ENCODE results near the gene JAKMIP1.

The JAKMIP1 gene

DNA sequence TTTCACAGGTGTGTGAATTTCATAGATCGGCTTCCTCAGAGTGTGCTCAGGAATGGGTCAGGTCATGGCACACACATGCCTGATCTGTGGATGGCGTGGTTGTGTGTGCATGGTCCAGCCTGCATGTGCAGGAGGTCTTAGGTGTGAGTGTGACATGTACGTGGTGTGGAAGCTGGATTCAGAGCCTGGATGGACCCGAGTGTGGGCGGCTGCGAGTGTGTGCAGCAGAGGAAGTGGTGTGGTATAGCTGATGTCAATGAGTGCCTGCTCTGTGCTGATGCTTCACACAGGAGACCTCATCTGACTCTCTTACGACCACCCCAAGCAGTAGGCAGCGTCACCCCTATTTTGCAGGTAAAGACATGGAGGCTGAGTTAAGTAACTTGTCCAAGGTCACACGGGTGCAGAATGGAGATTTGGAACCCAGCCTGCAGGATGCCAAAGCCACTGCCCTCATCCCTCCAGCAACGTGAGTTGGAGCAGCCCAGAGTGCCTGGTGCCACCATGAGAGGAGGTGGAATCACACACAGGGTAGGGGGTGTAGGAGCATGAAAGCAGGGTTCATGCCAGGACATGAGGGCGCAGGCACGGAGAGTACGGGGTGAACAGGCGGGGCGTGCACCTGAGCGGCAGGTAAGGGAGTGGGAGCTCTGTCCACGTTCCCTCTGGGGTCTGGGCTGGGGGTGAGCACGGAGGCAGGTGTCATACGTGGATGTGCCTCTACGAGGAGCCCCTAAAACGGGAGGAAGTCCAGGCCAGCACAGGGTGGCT is 157.9 kb downstream of the JAKMIP1 start:
- no peak for DNase-seq (ENCODE audit: low read depth in 2 of 2)

DNA sequence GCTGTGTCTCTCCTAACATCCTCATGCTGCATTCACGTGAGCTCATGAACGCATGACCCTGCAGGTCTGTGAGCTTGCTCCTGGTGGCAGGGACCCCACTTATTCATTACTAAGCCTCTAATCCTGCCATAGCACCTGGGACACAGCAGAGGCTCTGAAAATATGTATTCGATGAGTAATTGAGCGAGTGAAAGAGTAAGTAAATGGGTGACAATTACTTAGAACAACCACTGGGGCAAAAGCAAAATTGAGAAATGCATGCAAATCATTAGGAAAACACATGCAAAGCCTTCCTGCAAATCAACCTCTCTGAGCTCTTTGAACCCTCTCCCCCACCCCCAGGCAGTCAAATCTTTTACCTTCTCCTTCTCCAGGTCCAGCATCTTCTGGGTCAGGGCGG is 158.5 kb downstream of the JAKMIP1 start:
- no peak for DNase-seq (ENCODE audit: low read depth in 2 of 2)

DNA sequence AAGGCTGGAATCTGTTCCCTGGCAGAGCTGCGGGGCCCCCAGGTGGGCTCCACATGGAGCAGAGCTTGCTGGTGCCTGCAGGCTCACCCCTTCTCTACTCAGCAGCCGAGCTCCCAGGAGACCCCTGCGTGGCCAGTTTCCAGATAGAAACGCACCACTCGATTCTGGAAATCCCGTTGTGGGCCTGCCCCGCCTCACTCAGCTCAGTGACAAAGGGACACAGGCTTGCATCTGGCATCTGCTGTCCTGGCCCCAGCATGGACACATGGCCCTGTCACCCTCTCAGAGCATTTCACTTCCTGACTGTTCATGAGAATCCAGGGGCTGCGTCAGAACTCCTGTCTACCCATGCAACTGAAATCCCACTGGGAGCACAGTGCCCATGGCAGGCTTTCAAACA is 161.6 kb downstream of the JAKMIP1 start:
- DNase-seq (ENCODE audit: low read depth in 2 of 2): no peak

DNA sequence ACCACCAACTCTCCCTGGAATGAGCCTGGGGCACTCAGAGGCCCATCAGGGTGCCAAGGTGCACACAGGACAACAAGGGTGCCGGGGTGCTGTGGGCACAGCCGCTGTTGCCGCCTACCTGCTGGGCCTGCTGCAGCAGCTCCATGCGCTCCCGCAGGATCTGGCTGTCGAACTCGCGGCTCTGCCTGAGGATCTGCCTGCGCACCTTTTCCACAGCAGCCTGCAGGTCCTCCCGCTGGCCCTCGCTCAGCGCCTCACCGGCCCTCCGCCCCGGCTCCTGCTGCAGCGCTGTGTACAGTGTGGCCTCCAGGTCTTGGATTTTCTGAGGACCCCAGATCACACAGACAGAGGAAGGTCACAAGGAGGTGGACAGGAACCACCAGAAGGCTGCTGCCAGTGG is 164.6 kb downstream of the JAKMIP1 start:
- DNase-seq (ENCODE audit: low read depth in 2 of 2): no peak

DNA sequence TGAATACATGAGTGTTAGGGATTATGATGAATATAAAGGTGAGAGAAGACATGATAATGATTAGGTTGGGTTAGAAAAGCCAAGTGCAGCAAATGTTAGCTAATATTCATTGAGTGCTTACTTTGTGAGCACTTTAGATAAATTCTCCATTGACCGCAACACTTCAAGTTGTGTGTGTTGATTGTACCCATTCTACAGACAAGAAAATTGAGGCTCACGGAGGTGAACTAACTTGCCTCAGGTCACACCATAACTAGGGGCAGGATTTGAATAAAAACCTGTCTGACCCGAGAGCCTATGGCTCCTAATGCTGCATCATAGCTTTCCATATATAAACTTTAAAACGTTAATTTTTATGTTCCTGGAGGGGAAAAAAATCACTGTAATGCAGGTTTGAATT is 167.0 kb downstream of the JAKMIP1 start:
- DNase-seq (ENCODE audit: low read depth in 2 of 2): no peak

DNA sequence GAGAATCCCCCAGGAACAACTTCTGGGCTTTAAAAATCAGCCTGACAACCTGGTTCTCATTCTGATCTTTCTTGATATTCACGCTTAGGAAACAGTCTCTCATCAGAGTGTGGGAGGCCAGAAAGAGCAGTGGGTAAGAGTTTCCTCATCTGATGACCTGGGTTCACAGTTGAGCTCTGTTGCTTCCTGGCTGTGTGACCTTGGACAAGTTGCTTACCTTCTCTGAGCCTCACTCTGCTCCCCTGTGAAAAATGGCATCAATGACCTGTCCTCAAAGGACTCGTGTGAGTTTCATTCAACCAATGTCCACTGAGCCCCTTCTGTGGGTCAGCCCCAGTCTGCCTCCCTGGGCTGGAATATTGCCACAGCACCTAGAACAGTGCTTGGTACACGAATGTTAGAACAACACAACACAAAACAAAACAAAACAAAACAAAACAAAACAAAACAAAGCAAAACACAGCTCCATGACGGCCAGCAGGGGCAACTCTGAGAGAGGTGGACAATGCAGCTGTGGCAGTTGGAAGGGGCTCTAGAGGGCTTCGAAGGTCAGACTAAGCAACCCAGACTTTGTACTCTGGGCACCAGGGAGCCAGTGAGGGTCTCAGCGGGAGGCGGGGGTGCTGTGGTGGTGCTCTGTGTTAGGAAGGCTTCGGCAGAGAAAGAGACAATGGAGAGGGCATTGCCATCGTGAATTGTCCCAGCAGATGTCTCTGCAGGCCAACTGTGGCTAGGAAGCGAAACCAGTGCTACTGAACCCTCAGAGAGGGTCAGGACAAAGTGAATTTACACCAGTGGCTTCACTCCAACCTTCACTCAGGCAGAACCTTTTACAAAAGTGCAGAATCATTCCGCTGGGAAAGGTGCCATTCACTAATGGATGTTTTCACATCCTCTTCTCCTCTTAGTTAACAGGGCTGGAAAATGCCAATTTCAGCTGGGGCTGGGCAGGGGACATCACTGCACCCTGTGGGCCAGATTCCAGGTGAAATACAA is 167.8 kb downstream of the JAKMIP1 start:
- DNase-seq (ENCODE audit: low read depth in 2 of 2): no peak

DNA sequence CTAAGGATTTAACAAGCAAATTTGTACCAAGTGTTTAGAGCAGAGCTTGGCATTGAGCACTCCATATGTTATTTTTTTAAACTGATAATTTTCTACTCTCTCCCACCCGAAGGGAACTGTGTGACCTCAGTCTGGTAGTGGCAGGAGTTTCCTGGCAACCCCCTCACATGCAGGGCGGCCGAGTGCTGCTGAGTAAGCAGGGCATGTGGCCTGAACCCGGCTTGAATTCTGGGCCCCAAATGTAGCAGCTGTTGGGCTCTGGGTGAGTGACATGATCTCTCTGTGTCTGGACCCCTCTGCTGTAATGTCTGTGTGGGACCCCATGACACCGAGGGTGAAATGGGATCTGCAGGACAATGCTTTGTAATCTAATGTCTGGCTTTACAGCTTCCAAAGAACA is 168.5 kb downstream of the JAKMIP1 start:
- DNase-seq (ENCODE audit: low read depth in 2 of 2): no peak

DNA sequence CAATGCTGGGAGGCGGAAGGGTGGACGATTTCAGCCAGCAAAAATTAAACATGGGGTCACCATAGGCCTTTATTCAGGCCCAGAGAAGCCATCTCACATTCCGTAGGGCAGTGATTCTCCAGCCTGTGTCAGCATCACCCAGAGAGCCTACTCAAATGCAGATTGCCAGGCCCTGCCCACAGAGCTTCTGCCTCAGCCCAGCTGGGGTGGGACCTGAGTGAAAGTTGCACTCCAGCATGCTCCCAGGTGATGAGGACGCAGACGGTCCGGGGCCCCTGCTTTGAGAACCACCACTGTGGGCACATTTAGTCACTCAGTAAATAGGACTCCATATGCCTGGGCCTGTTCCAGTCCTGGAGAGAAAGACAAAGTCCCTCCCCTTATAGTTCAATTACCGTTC is 169.7 kb downstream of the JAKMIP1 start:
- no peak for DNase-seq (ENCODE audit: low read depth in 2 of 2)

DNA sequence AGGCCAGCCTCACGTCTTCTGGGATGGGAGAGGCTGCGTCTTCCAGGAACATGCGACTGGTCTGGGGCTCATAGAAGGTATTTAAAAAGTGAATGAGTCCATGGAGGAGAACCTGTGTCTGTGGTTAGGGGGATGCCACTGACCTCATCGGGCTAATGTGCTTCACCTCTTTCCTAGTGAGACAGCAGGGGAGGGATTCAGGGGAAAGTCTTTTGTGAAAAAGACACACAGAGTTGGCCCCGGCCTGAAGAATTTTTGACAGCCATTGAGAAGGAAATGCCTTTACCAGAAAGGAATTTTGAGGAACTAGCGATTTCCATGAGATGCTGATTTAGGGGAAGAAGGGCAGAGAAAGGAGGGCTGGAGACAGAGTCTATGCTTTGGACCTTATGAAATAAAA is 171.1 kb downstream of the JAKMIP1 start:
- DNase-seq (ENCODE audit: low read depth in 2 of 2): no peak

DNA sequence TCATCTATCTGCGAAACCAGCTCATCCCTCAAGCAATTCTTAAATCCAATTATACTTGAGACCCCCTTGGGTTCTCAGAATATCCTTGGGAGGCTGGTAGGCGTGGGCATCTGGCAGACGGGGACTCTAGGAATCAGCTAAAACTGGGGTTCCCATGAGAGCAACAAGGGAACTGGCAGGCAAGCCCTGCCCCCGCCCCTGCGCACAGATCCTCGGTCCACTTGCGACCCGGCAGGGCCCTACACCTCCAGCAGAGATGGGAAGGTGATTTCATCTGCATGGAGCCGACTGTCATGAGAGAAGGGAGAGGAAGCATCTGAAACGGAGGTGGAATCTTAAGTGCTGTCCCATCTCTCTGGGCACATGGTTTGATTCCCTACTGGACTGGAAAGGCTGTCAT is 172.2 kb downstream of the JAKMIP1 start:
- DNase-seq (ENCODE audit: low read depth in 2 of 2): no peak

DNA sequence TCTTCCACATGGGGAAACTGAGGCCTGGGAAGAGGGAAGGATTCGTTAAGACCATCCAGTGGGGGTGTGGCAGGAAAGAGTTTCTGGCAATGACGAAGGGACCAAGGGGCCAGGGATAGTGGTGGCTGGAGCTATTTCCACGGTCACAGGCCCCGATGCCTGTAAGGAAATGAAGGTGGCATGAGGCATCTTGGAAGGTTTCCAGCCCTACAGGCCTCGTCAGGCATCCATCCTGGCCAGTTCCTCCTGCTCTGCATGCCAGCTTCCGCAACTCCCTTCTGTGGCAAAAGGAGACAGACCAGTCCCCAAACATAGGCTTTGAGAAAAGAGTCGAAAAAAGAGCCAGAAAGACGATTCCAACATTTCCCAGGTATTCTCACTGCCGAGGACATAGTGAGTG is 173.0 kb downstream of the JAKMIP1 start:
- no peak for DNase-seq (ENCODE audit: low read depth in 2 of 2)

DNA sequence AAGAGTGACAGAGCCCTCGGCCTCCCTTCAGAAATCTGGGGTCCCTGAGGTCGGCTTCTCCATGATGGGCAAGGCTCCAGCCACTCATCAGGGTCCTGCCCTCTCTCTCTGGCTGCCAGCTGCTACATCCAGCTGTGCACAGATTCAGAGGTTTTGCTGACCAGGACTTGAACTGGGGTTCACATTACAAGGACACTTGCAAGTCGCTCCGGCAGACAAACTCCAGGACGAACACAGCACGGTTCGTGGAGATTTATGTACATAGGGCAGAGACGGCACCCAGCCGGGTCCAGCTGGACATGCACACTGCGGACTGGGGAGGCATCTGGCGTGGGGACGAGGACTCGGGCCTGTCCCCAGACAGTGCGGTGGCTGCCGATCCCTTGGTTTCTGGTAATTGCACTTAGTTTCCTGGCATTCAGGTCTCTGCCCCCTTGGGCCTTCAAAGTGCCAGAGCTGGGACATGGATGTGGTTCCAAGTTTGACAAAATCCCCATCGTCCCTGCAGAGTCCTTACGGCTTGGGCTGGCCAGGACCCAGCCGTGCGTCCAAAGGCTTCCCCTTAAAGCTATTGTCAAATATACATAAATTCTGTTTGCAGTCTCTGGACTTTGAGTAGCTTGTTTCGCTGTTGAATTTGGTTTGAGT is 175.9 kb downstream of the JAKMIP1 start:
- DNase-seq (ENCODE audit: low read depth in 2 of 2): no peak

DNA sequence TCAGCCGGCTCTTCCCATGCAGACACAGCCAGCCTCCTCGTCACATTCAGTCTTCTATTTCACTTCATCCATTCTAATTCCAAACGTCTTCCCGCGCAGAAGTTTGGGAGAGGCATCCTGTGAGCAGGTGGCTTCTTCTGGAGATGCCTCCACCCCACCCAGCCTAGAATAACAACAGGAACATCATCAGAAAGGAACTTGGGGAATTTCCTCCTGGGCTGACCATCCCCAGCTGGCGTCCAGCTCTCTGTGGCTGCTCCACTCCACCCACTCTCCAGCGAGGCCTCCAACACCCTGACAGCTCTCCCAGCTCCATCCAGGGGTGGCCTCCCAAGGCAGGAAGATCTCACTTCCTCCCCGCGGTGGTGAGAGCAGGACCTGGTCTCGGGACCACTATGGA is 176.6 kb downstream of the JAKMIP1 start:
- DNase-seq (ENCODE audit: low read depth in 2 of 2): no peak

DNA sequence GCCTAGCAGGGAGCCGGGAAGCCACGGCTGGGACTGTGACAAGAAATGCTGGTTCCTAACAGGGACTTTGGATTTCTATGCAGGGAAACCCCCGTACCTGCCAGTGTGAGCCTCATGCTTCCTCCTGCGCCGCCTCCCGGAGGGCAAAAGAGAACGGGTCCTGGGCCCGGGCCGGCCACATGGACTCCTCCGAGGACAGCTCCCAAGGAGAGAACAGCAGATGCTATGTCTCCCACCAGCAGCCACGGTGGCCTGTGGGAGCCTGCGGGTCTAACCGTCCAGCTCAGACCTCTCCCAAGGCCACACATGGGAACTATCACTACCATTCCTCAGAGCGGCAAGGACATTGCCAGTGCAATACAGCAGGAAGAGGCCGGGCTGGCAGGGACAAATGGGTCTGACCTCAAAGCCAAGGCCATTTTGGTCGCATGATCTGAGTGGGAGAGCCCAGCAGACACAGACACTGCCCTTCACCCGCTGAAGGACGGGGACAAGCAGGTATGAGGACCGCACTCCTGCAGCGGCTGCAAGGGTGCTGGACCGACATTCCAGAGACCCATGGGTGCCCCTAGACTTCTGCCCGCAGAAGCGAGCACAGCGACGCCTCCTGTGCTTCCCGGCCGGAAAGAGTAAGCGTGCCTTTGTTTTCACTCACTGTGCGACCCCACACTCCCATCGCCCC is 177.6 kb downstream of the JAKMIP1 start:
- DNase-seq (ENCODE audit: low read depth in 2 of 2): no peak

DNA sequence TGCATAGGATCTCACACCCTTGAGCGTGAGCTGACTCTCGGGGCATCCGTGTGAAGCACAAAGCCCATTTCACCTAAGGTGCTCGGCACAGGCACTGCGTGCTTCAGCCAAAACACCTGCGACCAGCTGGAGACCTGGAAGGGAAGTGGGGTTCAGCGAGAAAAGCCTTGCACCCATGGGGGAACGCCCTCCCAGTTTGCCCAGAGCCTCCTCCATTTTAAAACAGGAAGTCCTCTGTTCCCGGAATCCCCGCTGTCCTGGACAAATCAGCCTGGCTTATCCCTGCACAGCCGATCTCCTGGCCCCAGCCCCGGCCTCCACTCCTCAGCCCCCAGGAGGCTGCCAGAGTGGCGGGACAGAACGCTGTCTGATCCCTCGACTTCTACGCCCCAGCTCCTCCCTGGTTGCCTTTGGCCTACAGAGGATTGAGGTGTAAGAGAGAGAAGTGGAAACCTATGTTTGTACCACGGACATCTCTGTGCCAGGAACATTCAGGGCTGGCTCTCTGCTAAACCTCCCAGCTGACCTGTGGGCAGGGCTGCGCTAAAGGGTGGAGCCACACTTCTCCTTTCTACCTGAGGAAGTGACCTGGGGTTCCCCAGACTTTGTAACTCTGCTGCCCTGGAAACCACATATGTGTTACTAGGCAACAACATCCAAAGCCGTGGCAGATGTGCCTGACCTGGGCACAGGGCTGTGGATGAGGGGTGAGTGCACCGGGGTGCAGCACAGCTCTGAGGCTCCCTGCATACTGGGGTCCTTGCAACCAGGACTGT is 178.3 kb downstream of the JAKMIP1 start:
- DNase-seq (ENCODE audit: low read depth in 2 of 2): no peak

DNA sequence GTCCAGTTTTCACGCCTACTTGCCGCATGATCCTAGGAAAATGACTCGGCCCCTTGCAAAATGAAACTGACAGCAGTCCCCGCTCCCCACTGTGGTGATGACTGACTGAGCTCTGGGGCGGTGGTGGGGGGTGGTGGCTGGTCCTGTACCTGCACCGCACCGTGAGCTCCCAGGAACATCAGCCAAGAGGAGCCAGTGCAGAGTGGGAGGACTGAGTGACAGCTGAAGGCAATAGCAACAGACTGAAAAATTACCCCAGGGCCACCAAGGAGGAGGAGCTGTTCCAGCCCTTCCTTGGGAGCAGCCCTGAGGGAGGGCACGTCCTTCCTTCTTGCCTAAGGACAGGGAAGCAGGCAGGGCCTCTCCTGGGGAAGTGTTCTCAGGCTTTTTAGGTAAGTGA is 179.7 kb downstream of the JAKMIP1 start:
- DNase-seq (ENCODE audit: low read depth in 2 of 2): no peak

DNA sequence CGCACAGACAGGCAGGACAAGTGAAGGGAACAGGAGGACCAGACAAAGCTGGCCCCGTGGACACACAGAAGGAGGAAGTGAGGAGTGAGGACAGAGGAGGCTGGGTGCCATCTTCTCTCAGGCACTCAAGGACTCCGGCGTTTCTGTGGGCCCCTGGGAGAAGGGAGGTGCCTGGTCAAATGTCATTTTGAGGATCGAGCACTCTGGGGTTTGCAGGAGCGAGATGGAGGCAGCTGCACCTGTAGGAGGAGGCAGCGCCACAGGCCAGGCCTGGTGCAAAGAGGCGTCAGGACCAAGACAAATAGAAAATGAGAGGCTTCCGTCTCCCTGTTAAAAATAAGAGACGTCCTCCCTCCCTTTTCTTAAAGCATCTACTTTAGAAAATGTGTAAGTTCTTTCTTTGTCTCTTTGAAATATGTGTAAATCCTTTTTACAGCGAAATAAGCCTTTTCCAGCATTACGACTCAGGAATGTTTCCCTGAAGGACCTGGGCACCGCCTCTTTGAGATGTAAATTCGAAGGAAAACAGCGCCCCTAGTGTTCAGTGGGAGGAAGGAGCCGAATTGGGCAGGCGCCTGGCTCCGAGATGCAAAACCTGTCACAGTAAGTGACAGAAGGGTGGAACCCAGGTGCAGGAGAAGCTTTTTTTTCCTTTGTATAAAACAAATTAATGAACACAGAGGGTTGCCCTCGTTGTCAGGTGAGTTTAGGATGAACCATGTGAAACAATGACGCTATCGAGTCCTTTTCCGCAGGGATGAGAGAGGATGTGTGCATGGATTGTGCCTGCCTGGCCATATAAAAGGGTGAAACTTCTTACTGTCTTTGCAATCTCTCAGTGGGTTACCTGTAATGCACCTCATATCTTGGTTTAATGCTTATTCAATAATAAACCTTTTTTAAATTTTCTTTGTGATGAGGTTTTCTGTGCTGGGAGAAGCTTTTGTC is 180.8 kb downstream of the JAKMIP1 start:
- no peak for DNase-seq (ENCODE audit: low read depth in 2 of 2)

DNA sequence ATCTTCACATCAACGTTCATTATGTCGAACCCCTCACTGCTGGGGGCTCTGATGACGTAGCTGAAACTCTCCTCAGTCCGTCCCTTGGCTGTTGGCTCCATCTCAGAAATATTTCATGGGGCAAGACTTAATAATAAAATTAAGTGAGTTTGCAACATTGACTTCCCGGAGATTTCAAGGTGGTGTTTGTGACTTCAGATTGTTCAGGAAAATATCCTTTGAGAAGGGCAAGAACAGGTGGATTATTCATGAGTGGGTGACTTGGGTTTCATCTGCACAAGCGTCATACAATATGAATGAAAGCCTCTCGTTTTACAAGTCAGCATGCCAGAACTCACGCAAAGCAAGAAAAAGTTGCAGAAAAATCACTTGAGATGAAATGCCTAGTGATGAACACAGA is 182.0 kb downstream of the JAKMIP1 start, which contains the start of gene C4orf50:
Gene C4orf50 (minus strand): TSS at position 101 of the 400 bp plus-strand sequence.
- no peak for DNase-seq (ENCODE audit: low read depth in 2 of 2)

DNA sequence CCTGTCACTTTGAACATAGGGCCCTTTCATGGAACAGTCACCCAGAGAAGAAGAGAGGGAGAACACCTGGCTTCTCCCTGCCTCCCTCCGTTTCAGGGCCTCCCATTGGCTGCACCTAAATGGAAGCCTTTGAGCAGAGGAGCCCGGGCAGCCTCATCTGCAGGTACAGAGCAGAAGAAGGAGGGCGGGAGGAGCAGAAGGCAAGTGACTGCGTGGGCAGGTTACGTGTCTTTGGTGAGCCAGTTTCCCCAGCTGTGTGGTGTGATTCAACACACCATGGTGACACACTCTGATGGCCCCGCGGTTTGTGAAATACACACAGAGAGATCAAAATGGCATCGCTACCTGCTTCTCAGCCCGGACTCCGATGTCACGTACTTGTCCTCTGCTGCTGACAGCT is 182.5 kb downstream of the JAKMIP1 start:
- no peak for DNase-seq (ENCODE audit: low read depth in 2 of 2)

DNA sequence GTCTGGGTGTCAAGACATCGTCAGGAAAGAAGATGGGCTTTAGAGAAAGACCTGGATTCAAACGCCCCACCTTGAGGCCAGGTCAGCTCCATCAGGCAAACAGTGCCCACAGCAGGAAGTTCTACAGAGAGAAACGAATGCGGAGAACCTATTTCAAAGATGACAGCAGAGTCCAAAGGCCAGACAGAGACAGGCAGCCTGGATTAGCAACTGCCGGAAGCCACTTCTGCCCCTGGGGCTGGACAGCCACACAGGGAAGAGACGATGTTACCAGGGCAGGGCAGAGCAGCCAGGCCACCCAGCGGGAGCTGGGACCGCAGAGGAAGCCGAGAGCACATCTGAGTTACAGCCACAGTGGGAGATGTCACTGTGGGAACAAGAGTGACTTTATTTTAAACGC is 183.3 kb downstream of the JAKMIP1 start:
- DNase-seq (ENCODE audit: low read depth in 2 of 2): no peak
